ENCODE data around the gene VPS13A. TPM values are rescaled to one million over a fixed set of nuclear protein-coding genes. Genes with fewer than 3 reads are reported as not detected.

The VPS13A gene
- total RNA-seq, 1 experiment from 2014 or later = 32.2 TPM

DNA sequence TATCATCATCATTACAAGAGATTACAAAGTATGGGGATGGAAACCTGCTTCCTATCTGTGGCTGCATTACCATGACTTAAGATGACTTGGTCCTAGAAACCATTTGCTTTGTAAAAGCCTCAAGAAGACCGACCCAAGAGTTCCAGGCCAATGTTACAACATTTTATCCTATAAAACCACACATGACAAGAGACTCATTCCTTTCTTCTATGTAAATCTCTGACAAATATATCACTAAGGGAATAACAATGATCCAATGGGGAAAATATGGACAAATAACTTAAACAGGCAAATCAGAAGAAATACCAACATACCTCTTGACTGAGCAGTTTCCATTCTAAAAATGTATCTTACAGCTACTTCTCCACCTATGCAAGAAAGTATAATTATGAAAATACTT, 44.3 kb upstream of the VPS13A start:
- Histone ChIP-seq H3K36me3 (ENCODE audit: insufficient read depth, low read length, poor library complexity, severe bottlenecking) (no peaks in the 10 kb centered on the region), H3K9me3 (ENCODE audit: low read depth, low read length, poor library complexity, severe bottlenecking) (no peaks in the 10 kb centered on the region), H3K27ac (ENCODE audit: low read depth, low read length, poor library complexity, severe bottlenecking) (no peak overlapping the region), H3K4me1 (ENCODE audit: insufficient read depth, low read length, poor library complexity, severe bottlenecking) (no peaks in the 10 kb centered on the region), H3K27me3 (replicated peaks; ENCODE audit: insufficient read depth, low read depth, low read length, poor library complexity) (peaks cover 49% of the 10 kb centered on the region), H3K4me3 (ENCODE audit: low read depth, low read length, poor library complexity, severe bottlenecking) (no peak overlapping the region)
- POLR2A ChIA-PET (ENCODE audit: low non-redundant PET) = no interaction called here
- no TSS peak for BruUV-seq (replicated peaks)
- TF ChIP-seq, protein P1, sequence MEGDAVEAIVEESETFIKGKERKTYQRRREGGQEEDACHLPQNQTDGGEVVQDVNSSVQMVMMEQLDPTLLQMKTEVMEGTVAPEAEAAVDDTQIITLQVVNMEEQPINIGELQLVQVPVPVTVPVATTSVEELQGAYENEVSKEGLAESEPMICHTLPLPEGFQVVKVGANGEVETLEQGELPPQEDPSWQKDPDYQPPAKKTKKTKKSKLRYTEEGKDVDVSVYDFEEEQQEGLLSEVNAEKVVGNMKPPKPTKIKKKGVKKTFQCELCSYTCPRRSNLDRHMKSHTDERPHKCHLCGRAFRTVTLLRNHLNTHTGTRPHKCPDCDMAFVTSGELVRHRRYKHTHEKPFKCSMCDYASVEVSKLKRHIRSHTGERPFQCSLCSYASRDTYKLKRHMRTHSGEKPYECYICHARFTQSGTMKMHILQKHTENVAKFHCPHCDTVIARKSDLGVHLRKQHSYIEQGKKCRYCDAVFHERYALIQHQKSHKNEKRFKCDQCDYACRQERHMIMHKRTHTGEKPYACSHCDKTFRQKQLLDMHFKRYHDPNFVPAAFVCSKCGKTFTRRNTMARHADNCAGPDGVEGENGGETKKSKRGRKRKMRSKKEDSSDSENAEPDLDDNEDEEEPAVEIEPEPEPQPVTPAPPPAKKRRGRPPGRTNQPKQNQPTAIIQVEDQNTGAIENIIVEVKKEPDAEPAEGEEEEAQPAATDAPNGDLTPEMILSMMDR (conservative IDR thresholded peaks at IDR 0.05; ENCODE audit: low read depth, low read length) = no peak
- no peak for TF ChIP-seq EZH2 (IDR thresholded peaks at IDR 0.05; ENCODE audit: borderline replicate concordance, low read depth, low read length, poor library complexity, severe bottlenecking)
- intact Hi-C loops (cut with micrococcal nuclease; ENCODE audit: unreplicated experiment) = no loop called here
- DNase-seq (ENCODE audit: low spot score) = no peak
- CTCF ChIA-PET = no interaction called here

DNA sequence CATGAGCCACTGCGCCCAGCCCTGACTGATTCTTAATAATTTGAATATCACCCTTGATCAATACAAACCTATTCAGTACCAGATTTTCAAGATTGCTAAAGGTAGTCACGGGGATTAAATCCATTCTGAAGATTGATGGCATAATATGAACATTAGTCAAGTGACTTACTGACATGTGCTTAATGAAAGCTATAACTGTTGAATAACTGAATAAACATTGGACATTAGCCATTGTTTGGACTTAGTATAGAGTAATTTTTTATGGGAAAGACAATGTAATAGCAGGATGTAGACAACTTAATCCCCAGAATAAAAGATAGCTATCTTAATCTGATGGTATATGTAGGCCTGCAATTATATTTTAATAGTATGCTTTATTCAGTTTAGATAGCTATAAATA, 35.0 kb upstream of the VPS13A start:
- CTCF ChIA-PET = no interaction called here
- TF ChIP-seq EZH2 (IDR thresholded peaks at IDR 0.05; ENCODE audit: borderline replicate concordance, low read depth, low read length, poor library complexity, severe bottlenecking) = no peak
- TF ChIP-seq, protein P1 (conservative IDR thresholded peaks at IDR 0.05; ENCODE audit: low read depth, low read length) = no peak
- POLR2A ChIA-PET (ENCODE audit: low non-redundant PET) = interaction anchor here (0.6 kb wide), 1 partner anchor 199 kb away, joined by 4 read pairs; no protein-coding TSS in a partner anchor
- Histone ChIP-seq H3K36me3 (ENCODE audit: insufficient read depth, low read length, poor library complexity, severe bottlenecking) (no peaks in the 10 kb centered on the region), H3K4me3 (ENCODE audit: low read depth, low read length, poor library complexity, severe bottlenecking) (no peak overlapping the region), H3K27me3 (replicated peaks; ENCODE audit: insufficient read depth, low read depth, low read length, poor library complexity) (peaks cover 28% of the 10 kb centered on the region), H3K4me1 (ENCODE audit: insufficient read depth, low read length, poor library complexity, severe bottlenecking) (no peaks in the 10 kb centered on the region), H3K9me3 (ENCODE audit: low read depth, low read length, poor library complexity, severe bottlenecking) (no peaks in the 10 kb centered on the region), H3K27ac (ENCODE audit: low read depth, low read length, poor library complexity, severe bottlenecking) (no peak overlapping the region)
- intact Hi-C loops (cut with micrococcal nuclease; ENCODE audit: unreplicated experiment) = no loop called here
- no TSS peak for BruUV-seq (replicated peaks)
- DNase-seq (ENCODE audit: low spot score) = no peak

DNA sequence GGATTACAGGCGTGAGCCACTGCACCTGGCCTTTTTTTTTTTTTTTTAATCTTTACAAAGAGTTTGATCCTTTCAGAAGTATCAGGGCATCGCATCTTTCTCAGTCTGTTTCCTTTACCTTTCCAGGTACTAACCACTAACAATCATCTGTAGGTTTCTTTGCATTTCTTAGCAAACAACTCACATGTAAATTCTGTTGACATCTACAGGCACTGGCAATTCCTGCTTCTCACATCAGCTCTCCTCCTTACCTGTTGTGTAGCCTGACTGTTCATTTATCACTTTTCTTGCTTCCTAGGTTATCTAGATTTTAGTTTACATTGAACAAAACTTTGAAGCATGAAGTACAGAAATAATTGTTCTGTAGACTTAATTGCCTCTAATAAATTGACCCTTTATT, 27.5 kb upstream of the VPS13A start:
- no peak for TF ChIP-seq EZH2 (IDR thresholded peaks at IDR 0.05; ENCODE audit: borderline replicate concordance, low read depth, low read length, poor library complexity, severe bottlenecking)
- TF ChIP-seq, protein P1 (conservative IDR thresholded peaks at IDR 0.05; ENCODE audit: low read depth, low read length) = no peak
- DNase-seq (ENCODE audit: low spot score) = no peak
- Histone ChIP-seq H3K27me3 (replicated peaks; ENCODE audit: insufficient read depth, low read depth, low read length, poor library complexity) (peaks cover 37% of the 10 kb centered on the region), H3K36me3 (ENCODE audit: insufficient read depth, low read length, poor library complexity, severe bottlenecking) (no peaks in the 10 kb centered on the region), H3K4me3 (ENCODE audit: low read depth, low read length, poor library complexity, severe bottlenecking) (no peak overlapping the region), H3K27ac (ENCODE audit: low read depth, low read length, poor library complexity, severe bottlenecking) (no peak overlapping the region), H3K4me1 (ENCODE audit: insufficient read depth, low read length, poor library complexity, severe bottlenecking) (no peaks in the 10 kb centered on the region), H3K9me3 (ENCODE audit: low read depth, low read length, poor library complexity, severe bottlenecking) (no peaks in the 10 kb centered on the region)
- BruUV-seq (replicated peaks) = no TSS peak
- intact Hi-C loops (cut with micrococcal nuclease; ENCODE audit: unreplicated experiment) = loop anchor here (5.0 kb wide), 1 partner anchor 138 kb away; no protein-coding TSS in a partner anchor
- POLR2A ChIA-PET (ENCODE audit: low non-redundant PET) = no interaction called here
- CTCF ChIA-PET = no interaction called here
